ENCODE measurements around the gene EML4. TPM values are rescaled to one million over a fixed set of nuclear protein-coding genes. Genes with fewer than 3 reads are reported as not detected.
"Not testable (repeated sequence)": the region's sequence is repeated elsewhere in the genome, so short reads cannot be mapped to it uniquely, and the experiment has no call there.

Gene EML4
- total RNA-seq, 2 donors from 2014 or later: 32.8 to 59.9 TPM

DNA sequence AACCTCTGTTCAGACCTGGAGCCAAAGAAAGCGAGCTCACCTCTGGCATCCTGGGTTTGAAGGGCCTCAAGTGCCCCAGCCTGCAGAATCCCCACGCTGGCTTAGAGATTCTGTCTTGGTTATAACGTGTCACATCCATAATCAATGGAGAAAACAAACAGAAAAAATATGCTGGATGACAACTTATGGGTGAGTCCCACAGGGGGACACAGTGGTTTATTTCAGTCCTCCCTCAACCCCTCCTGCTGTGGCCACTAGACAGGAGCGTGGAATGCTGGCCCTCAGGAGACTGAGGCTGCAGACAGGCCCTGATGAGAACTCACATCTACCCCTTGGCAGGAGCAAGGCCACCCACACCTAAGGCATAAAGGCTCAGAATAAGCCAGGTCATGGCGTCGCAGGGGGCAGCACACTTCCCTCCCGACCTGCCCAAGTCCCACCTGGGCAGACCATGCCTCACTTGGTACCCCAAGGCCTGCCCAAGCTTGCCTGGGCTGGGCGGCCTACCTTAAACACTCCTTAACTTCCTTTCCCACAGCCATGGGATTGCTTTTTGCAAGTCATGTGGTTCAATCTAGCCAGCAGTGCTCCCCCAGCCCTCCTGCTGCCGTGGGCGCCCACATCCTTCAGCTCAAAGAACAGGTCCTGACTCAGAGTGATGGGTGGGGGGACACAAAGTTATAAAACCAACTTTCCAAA is 171.9 kb downstream of the EML4 start:
- no peaks in the 10 kb centered on the region for H3K9me3 ChIP-seq
- DNase-seq (ENCODE audit: low spot score) (no peak), ATAC-seq (ENCODE audit: insufficient number of reproducible peaks, low FRiP score, low read depth) (no peak)
- H3K4me3 ChIP-seq: no peak overlapping the region
- peaks cover 13% of the 10 kb centered on the region for H3K36me3 ChIP-seq
- peaks cover 11 to 17% of the 10 kb centered on the region in 2 donors for H3K4me1 ChIP-seq (ENCODE audit: control insufficient read depth in 1 of 2, low read depth in 2 of 2)
- no peaks in the 10 kb centered on the region for H3K27me3 ChIP-seq (replicated peaks; ENCODE audit: insufficient read depth)
- no peak overlapping the region for H3K27ac ChIP-seq
- TF ChIP-seq, protein P1, sequence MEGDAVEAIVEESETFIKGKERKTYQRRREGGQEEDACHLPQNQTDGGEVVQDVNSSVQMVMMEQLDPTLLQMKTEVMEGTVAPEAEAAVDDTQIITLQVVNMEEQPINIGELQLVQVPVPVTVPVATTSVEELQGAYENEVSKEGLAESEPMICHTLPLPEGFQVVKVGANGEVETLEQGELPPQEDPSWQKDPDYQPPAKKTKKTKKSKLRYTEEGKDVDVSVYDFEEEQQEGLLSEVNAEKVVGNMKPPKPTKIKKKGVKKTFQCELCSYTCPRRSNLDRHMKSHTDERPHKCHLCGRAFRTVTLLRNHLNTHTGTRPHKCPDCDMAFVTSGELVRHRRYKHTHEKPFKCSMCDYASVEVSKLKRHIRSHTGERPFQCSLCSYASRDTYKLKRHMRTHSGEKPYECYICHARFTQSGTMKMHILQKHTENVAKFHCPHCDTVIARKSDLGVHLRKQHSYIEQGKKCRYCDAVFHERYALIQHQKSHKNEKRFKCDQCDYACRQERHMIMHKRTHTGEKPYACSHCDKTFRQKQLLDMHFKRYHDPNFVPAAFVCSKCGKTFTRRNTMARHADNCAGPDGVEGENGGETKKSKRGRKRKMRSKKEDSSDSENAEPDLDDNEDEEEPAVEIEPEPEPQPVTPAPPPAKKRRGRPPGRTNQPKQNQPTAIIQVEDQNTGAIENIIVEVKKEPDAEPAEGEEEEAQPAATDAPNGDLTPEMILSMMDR (IDR thresholded peaks at IDR 0.05): no peak

DNA sequence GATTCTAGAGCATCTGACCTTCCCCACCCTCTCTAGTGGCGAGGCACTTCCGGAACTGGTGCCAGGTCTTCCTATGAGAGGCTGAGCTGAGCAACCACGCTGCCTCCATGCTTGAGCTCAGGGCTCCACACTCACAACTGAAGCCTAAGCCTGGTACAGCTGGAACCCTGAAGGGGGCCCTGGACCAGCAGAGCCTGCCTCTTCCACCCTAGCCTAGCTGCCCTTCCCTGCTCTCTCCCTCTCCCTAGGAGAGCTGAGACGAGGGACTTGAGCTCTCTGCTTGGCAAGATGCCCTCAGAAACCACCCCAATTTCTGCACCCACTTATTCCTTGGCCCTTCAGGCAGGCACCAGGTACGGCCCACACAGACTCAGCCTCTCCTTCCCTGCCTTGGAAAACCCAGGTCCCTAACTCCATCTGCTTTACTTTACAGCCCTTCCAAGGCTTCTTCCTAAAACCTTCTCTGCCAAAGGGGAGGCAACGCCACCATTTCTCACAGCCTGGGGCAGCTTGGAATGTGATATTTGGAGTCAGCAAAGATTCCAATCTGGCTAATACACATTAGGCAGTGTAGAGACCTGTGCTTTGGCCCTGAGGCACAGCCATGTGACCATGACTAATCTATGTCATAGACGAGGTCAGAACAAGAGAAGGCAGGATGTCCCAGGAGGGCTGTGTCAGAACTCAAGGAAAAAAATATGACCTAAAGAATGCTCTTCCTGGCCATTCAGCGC is 173.1 kb downstream of the EML4 start:
- Histone ChIP-seq H3K36me3 (peaks cover 15% of the 10 kb centered on the region), H3K9me3 (no peaks in the 10 kb centered on the region), H3K4me1 (ENCODE audit: control insufficient read depth in 1 of 2, low read depth in 2 of 2) (peaks cover 11 to 17% of the 10 kb centered on the region in 2 donors), H3K4me3 (no peak overlapping the region), H3K27ac (peak overlapping the region; percentile 71 to 75), H3K27me3 (replicated peaks; ENCODE audit: insufficient read depth) (no peaks in the 10 kb centered on the region)
- peak; percentile 59 for DNase-seq (ENCODE audit: low spot score)
- TF ChIP-seq, protein P1 (IDR thresholded peaks at IDR 0.05): no peak
- ATAC-seq (ENCODE audit: insufficient number of reproducible peaks, low FRiP score, low read depth): peak; percentile 92

DNA sequence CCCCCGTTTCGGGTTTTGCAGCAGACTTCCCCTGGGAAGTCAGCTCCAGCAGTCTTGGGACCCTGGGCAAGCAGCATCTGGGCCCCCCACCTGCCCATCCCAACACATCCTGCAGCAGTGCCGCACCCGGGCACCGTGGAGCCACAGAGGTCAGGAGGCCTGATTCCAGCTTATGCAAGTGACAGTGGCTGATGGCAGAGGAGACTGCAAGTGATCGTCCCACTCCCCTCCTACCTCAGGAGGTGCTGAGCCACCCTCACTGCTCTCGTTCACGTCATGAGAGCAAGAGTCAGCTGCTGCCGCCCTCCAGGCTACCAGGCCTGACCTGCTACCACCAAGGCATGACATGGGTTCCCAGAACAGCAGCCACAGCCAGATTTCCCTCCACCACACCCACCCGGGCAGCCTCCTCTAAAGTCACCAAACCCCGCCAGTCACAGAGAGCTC is 173.7 kb downstream of the EML4 start:
- Histone ChIP-seq H3K36me3 (peaks cover 11% of the 10 kb centered on the region), H3K4me3 (no peak overlapping the region), H3K9me3 (no peaks in the 10 kb centered on the region), H3K27me3 (replicated peaks; ENCODE audit: insufficient read depth) (no peaks in the 10 kb centered on the region), H3K4me1 (ENCODE audit: control insufficient read depth in 1 of 2, low read depth in 2 of 2) (peaks cover 11 to 17% of the 10 kb centered on the region in 2 donors), H3K27ac (peak overlapping the region; percentile 71 to 75)
- DNase-seq (ENCODE audit: low spot score) (no peak), ATAC-seq (ENCODE audit: insufficient number of reproducible peaks, low FRiP score, low read depth) (no peak)
- TF ChIP-seq, protein P1 (IDR thresholded peaks at IDR 0.05): no peak

DNA sequence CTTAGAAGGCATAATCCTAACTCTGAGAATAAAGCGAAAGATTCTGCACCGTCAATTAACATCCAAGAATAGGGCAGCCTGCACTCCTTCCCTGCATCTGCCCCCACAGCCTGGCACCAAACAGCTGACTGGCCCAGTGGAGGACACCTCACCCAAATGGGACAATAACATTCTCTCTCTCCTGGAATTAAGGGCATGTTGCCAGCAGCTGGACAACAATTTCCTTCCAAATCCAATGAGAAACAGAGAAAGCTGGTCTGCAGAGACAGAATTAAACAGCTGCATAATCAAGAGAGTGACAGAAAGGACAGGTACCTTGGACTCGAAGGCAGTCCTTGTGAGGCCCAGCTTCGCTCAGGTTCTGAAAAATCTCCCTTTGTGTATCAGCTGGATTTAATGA is 176.8 kb downstream of the EML4 start:
- ATAC-seq (ENCODE audit: insufficient number of reproducible peaks, low FRiP score, low read depth): no peak
- H3K4me3 ChIP-seq: no peak overlapping the region
- H3K27me3 ChIP-seq (replicated peaks; ENCODE audit: insufficient read depth): no peaks in the 10 kb centered on the region
- no peak overlapping the region for H3K27ac ChIP-seq
- no peak for DNase-seq (ENCODE audit: low spot score)
- H3K36me3 ChIP-seq: peaks cover 8% of the 10 kb centered on the region
- H3K9me3 ChIP-seq: no peaks in the 10 kb centered on the region
- TF ChIP-seq, protein P1 (IDR thresholded peaks at IDR 0.05): no peak
- H3K4me1 ChIP-seq (ENCODE audit: control insufficient read depth in 1 of 2, low read depth in 2 of 2): peaks cover 11 to 17% of the 10 kb centered on the region in 2 donors

DNA sequence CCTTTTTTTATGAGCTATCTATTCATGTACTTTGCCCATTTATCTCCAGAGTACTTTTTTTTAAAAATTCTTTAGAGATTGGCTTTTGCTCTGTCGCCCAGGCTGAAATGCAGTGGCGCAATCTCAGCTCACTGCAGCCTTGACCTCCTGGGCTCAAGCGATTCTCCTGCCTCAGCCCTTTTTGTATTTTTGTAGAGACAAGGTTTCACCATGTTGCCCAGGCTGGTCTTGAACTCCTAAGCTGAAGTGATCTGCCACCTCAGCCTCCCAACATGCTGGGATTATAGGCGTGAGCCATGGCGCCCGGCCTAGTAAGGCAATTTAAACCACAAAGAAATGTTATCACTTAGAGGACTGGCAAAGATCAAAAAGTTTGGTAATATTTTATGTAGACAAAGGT is 177.7 kb downstream of the EML4 start:
- DNase-seq (ENCODE audit: low spot score); H3K27me3 ChIP-seq (replicated peaks; ENCODE audit: insufficient read depth); H3K36me3 ChIP-seq; H3K27ac ChIP-seq; H3K4me3 ChIP-seq; ATAC-seq (ENCODE audit: insufficient number of reproducible peaks, low FRiP score, low read depth); H3K9me3 ChIP-seq: not testable (repeated sequence)
- peaks cover 11 to 15% of the 10 kb centered on the region in 2 donors for H3K4me1 ChIP-seq (ENCODE audit: control insufficient read depth in 1 of 2, low read depth in 2 of 2)

DNA sequence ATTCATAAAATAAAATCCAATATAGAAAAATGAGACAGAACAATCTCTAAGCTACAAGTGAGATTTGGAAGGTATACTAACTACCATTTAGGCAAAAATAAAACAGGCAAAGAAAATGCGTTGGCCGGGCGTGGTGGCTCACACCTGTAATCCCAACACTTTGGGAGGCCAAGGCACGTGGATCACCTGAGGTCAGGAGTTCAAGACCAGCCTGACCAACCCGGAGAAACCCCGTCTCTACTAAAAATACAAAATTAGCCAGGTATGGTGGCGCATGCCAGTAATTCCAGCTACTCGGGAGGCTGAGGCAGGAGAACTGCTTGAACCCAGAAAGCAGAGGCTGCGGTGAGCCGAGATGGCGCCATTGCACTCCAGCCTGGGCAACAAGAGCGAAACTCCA is 178.4 kb downstream of the EML4 start:
- DNase-seq (ENCODE audit: low spot score); H3K27ac ChIP-seq; ATAC-seq (ENCODE audit: insufficient number of reproducible peaks, low FRiP score, low read depth); H3K9me3 ChIP-seq; H3K27me3 ChIP-seq (replicated peaks; ENCODE audit: insufficient read depth); H3K4me3 ChIP-seq; H3K36me3 ChIP-seq; H3K4me1 ChIP-seq (ENCODE audit: control insufficient read depth in 1 of 2, low read depth in 2 of 2): not testable (repeated sequence)
